Endothelial cell of umbilical vein (primary cell): ENCODE data around the gene MAP2K5. TPM values are rescaled to one million over a fixed set of nuclear protein-coding genes. Genes with fewer than 3 reads are reported as not detected.

ENCODE experiments used
- BruUV-seq: library from RNA; stranded (reverse); fragments of 400-500 nt; replicated peaks from 2 replicates; lab custom pipeline; 2021; lab: Mats Ljungman, UMichigan
- CTCF ChIA-PET: fragments of 300-600, 350-600 bp; sonication (Branson Sonifier 250); formaldehyde crosslinking; loops from one replicate; lab custom pipeline; 2021; ENCODE audit warnings: antibody characterized with exemption, inconsistent platforms; lab: Charles Lee
- POLR2A ChIA-PET: fragments of 300-600, 350-600 bp; sonication (Branson Sonifier 250); formaldehyde crosslinking; loops from one replicate; lab custom pipeline; 2021; ENCODE audit warnings: antibody characterized with exemption, inconsistent platforms; lab: Charles Lee
- DNase-seq: peaks from one replicate; pipeline ENCODE4 v3.0.0-alpha.2; 2011; ENCODE audit warnings: low read depth, low spot score
- FAIRE-seq: peaks from 2 replicates; lab custom pipeline; 2011; peaks lifted over from hg19 to GRCh38; lab: Jason Lieb, UNC
- H2AFZ ChIP-seq: 2 replicates; pipeline ENCODE4 v1.6.0; 2012; ENCODE audit warnings: low read depth, low read length, control low read depth, inconsistent platforms
- H3K27ac ChIP-seq: 2 replicates; pipeline ENCODE4 v1.5.1; 2011; ENCODE audit warnings: low read depth, mild to moderate bottlenecking, control low read depth, low read length, moderate library complexity; ENCODE audit not compliant: insufficient read depth
- H3K27me3 ChIP-seq, 2 experiments: 2 replicates each; pipeline versions ENCODE4 v1.6.0 to v1.6.1; 2011; ENCODE audit warnings: low read length in 2 of 2, mixed read lengths in 1 of 2; ENCODE audit not compliant: control insufficient read depth in 2 of 2, insufficient read depth in 2 of 2
- H3K36me3 ChIP-seq, 2 experiments: 2 replicates in 1 of 2; 3 replicates in 1 of 2; pipeline ENCODE4 v1.5.1; 2011; ENCODE audit warnings: low read length in 2 of 2, mild to moderate bottlenecking in 1 of 2, moderate library complexity in 1 of 2; ENCODE audit not compliant: control insufficient read depth in 2 of 2, insufficient read depth in 2 of 2; ENCODE audit errors: extremely low read depth in 1 of 2
- H3K4me1 ChIP-seq: 3 replicates; pipeline ENCODE4 v1.5.1; 2011; ENCODE audit warnings: mild to moderate bottlenecking, low read length; ENCODE audit not compliant: control insufficient read depth, insufficient read depth; ENCODE audit errors: extremely low read depth
- H3K4me2 ChIP-seq: 2 replicates; pipeline ENCODE4 v1.6.1; 2011; ENCODE audit warnings: low read length, control low read depth, mixed read lengths; ENCODE audit not compliant: insufficient read depth
- H3K4me3 ChIP-seq, 3 experiments: fragments of 200-600 bp in 1 of 3; sonication (generic), shearing (Covaris generic) in 1 of 3; replicated peaks in 1 of 3; 2 replicates each; pipeline ENCODE4 v1.5.1; 2011 to 2016; ENCODE audit warnings: control low read depth in 3 of 3, low read length in 3 of 3, mild to moderate bottlenecking in 2 of 3, inconsistent platforms in 1 of 3, low read depth in 1 of 3, moderate library complexity in 1 of 3; ENCODE audit not compliant: insufficient read depth in 1 of 3
- H3K79me2 ChIP-seq: 2 replicates; pipeline ENCODE4 v1.6.0; 2012; ENCODE audit warnings: low read length, inconsistent platforms; ENCODE audit not compliant: control insufficient read depth, insufficient read depth
- H3K9ac ChIP-seq: replicated peaks from 2 replicates; pipeline ENCODE3; 2011; ENCODE audit warnings: low read length, control low read depth; ENCODE audit not compliant: insufficient read depth; ENCODE audit errors: extremely low read depth
- H3K9me1 ChIP-seq: replicated peaks from 3 replicates; pipeline ENCODE4 v1.6.0; 2011; ENCODE audit warnings: mild to moderate bottlenecking, low read length; ENCODE audit not compliant: control insufficient read depth, insufficient read depth; ENCODE audit errors: extremely low read depth
- H3K9me3 ChIP-seq: replicated peaks from 2 replicates; pipeline ENCODE4 v1.5.1; 2012; ENCODE audit warnings: low read length, inconsistent platforms; ENCODE audit not compliant: control insufficient read depth, insufficient read depth
- H4K20me1 ChIP-seq: replicated peaks from 2 replicates; pipeline ENCODE3; 2011; ENCODE audit warnings: mild to moderate bottlenecking, low read length; ENCODE audit not compliant: control insufficient read depth, insufficient read depth; ENCODE audit errors: extremely low read depth
- CTCF ChIP-seq, 2 donors: IDR thresholded peaks; 1 replicate in 1 of 2; 2 replicates in 1 of 2; pipeline ENCODE4 v1.5.1; 2011; ENCODE audit warnings: low read length in 2 of 2, mild to moderate bottlenecking in 2 of 2, moderate library complexity in 2 of 2, control low read depth in 1 of 2, inconsistent platforms in 1 of 2, low read depth in 1 of 2; ENCODE audit not compliant: insufficient read depth in 1 of 2; ENCODE audit errors: extremely low read depth in 1 of 2
- EZH2 ChIP-seq: IDR thresholded peaks from 2 replicates; pipeline ENCODE4 v1.6.1; 2012; ENCODE audit warnings: borderline replicate concordance, low read depth, mild to moderate bottlenecking, moderate library complexity, low read length, inconsistent platforms; ENCODE audit not compliant: severe bottlenecking
- FOS ChIP-seq: IDR thresholded peaks from 2 replicates; pipeline ENCODE4 v1.6.1; 2011; ENCODE audit warnings: mild to moderate bottlenecking, low read length, moderate library complexity, borderline replicate concordance; ENCODE audit not compliant: insufficient read depth
- GATA2 ChIP-seq: IDR thresholded peaks from 2 replicates; pipeline ENCODE4 v1.7.0; 2011; ENCODE audit warnings: low read depth, mild to moderate bottlenecking, moderate library complexity, mixed read lengths, low read length; ENCODE audit not compliant: insufficient read length, insufficient read depth
- JUN ChIP-seq: IDR thresholded peaks from 2 replicates; pipeline ENCODE4 v1.6.1; 2011; ENCODE audit warnings: borderline replicate concordance, low read depth; ENCODE audit not compliant: insufficient read length, insufficient read depth
- MAX ChIP-seq: IDR thresholded peaks from 2 replicates; pipeline ENCODE4 v1.6.1; 2011; ENCODE audit not compliant: insufficient read depth, insufficient read length
- MYC ChIP-seq: IDR thresholded peaks from one replicate; pipeline ENCODE4 v1.6.1; 2011; ENCODE audit warnings: mild to moderate bottlenecking, low read depth, low read length
- POLR2A ChIP-seq: IDR thresholded peaks from 2 replicates; pipeline ENCODE4 v1.6.1; 2012; ENCODE audit warnings: low read depth, mild to moderate bottlenecking, control low read depth, low read length
- POLR2AphosphoS5 ChIP-seq: IDR thresholded peaks from 2 replicates; pipeline ENCODE4 v1.6.1; 2012; ENCODE audit warnings: low read depth, mild to moderate bottlenecking, control low read depth, low read length, moderate library complexity; ENCODE audit not compliant: insufficient read depth
- dilution Hi-C: fragments of 300-500 bp; cut with MboI; formaldehyde crosslinking; loops from one replicate; pipeline ENCODE4 v1.15.0; 2019; ENCODE audit warnings: low sequenced_read_pairs; ENCODE audit not compliant: extremely low pct_ligation_motif_present
- intact Hi-C: fragments of 100-400 bp; cut with micrococcal nuclease; formaldehyde crosslinking; loops from one replicate; pipeline ENCODE4 v1.10.0; 2022
- polyA plus RNA-seq, 4 experiments: library from polyadenylated mRNA; depleted of rRNA in 3 of 4; stranded (reverse) in 3 of 4; unstranded in 1 of 4; fragments of >200 nt; gene quantifications; 2 replicates each; pipeline versions ENCODE4 v1.2.1 to v1.2.3, GENCODE V29; 2011 to 2012; ENCODE audit warnings: missing spikeins in 1 of 4
- total RNA-seq: library from RNA; stranded (reverse); gene quantifications from 2 replicates; pipeline ENCODE4 v1.2.3, GENCODE V29; 2021

MAP2K5 gene
- total and polyA plus RNA-seq, 2 donors (not counting 3 experiments of a cell fraction or from before 2014, with no cell fraction given): 4.9 to 24.7 TPM

GRCh38 chr15:67690936-67691335, 148.4 kb downstream of the MAP2K5 start:
- DNase-seq (no peak), FAIRE-seq (no peak)
- H2AFZ ChIP-seq: no peak overlapping the region
- no peak overlapping the region for H3K27ac ChIP-seq
- dilution Hi-C loops (no loop called here), intact Hi-C loops (no loop called here)
- ChIA-PET CTCF (no interaction called here), POLR2A (no interaction called here)
- H4K20me1 ChIP-seq: no peaks in the 10 kb centered on the region
- BruUV-seq: no TSS peak
- TF ChIP-seq CTCF (IDR thresholded peaks at IDR 0.05; ENCODE audit: extremely low read depth in 1 of 2, insufficient read depth in 1 of 2, low read depth in 1 of 2, low read length in 2 of 2) (no peak), MAX (no peak), EZH2 (no peak), POLR2A (no peak), FOS (no peak), GATA2 (no peak), JUN (no peak), MYC (no peak), POLR2AphosphoS5 (no peak)
- H3K4me1 ChIP-seq: no peaks in the 10 kb centered on the region
- peaks cover under 1% of the 10 kb centered on the region for H3K9me3 ChIP-seq
- H3K4me2 ChIP-seq: no peak overlapping the region
- no peaks in the 10 kb centered on the region for H3K9me1 ChIP-seq
- H3K79me2 ChIP-seq: no peaks in the 10 kb centered on the region
- H3K27me3 ChIP-seq: no peaks in the 10 kb centered on the region
- no peak overlapping the region for H3K9ac ChIP-seq
- H3K36me3 ChIP-seq: no peaks in the 10 kb centered on the region
- H3K4me3 ChIP-seq: no peak overlapping the region
